MV-4-11 (cell line): ENCODE data around the gene DRD1.
A peak's percentile ranks its signal among the peaks of the same experiment; 100 is the strongest.

Experiments used
- DNase-seq: peaks from one replicate; lab custom pipeline; 2025; lab: John Stamatoyannopoulos, UW

DRD1 gene

GRCh38 chr5:175444060-175444904 lies at the start of gene DRD1:
DRD1 (minus strand) TSS chr5:175444182; CDS start chr5:175443099, 1,083 bp downstream.
- no peak for DNase-seq

- no peak for DNase-seq
These were observed 49.7 kb upstream of the DRD1 start for GRCh38 chr5:175493726-175494125.

- DNase-seq: no peak
These were observed 49.3 kb upstream of the DRD1 start for GRCh38 chr5:175493260-175493659.

GRCh38 chr5:175491223-175491622 lies 47.2 kb upstream of the DRD1 start:
- DNase-seq: no peak

- peak; percentile 4 for DNase-seq
These were observed 45.9 kb upstream of the DRD1 start for GRCh38 chr5:175489693-175490443.

- no peak for DNase-seq
These were observed 43.7 kb upstream of the DRD1 start for GRCh38 chr5:175487514-175488222.

- no peak for DNase-seq
These were observed 41.6 kb upstream of the DRD1 start for GRCh38 chr5:175485631-175486030.

GRCh38 chr5:175484829-175485228 lies 40.8 kb upstream of the DRD1 start:
- no peak for DNase-seq

GRCh38 chr5:175484322-175484721 lies 40.3 kb upstream of the DRD1 start:
- DNase-seq: no peak

- no peak for DNase-seq
These were observed 39.4 kb upstream of the DRD1 start for GRCh38 chr5:175483337-175483736.

GRCh38 chr5:175479125-175479881 lies 35.3 kb upstream of the DRD1 start:
- DNase-seq: no peak

- peak; percentile 58 for DNase-seq
These were observed 34.6 kb upstream of the DRD1 start, which contains the start of gene SFXN1 for GRCh38 chr5:175478384-175479124. SFXN1 (plus strand) TSS chr5:175478560; CDS start chr5:175492104, 13,544 bp downstream.

GRCh38 chr5:175478008-175478383 lies 34.0 kb upstream of the DRD1 start:
- no peak for DNase-seq

GRCh38 chr5:175477440-175477839 lies 33.5 kb upstream of the DRD1 start:
- DNase-seq: no peak

GRCh38 chr5:175475248-175475647 lies 31.3 kb upstream of the DRD1 start:
- DNase-seq: no peak

GRCh38 chr5:175472378-175472777 lies 28.4 kb upstream of the DRD1 start:
- DNase-seq: no peak

- DNase-seq: no peak
These were observed 27.6 kb upstream of the DRD1 start for GRCh38 chr5:175471628-175472027.

GRCh38 chr5:175471196-175471595 lies 27.2 kb upstream of the DRD1 start:
- DNase-seq: no peak

GRCh38 chr5:175470781-175471180 lies 26.8 kb upstream of the DRD1 start:
- DNase-seq: no peak

GRCh38 chr5:175469916-175470315 lies 25.9 kb upstream of the DRD1 start:
- no peak for DNase-seq

- DNase-seq: no peak
These were observed 24.9 kb upstream of the DRD1 start for GRCh38 chr5:175468892-175469291.
